Hepatocyte (in vitro differentiated cells): ENCODE measurements around the gene ASB8.

Experiments
- CTCF ChIP-seq: fragments of 200-600 bp; sonication (generic); IDR thresholded peaks from 2 replicates; pipeline ENCODE4 v1.5.1; 2016; ENCODE audit warnings: antibody characterized with exemption, mild to moderate bottlenecking; ENCODE audit not compliant: poor library complexity
- EZH2 ChIP-seq: fragments of 200-600 bp; sonication (generic); IDR thresholded peaks from 2 replicates; pipeline ENCODE4 v1.6.1; 2016; ENCODE audit warnings: antibody characterized with exemption, mild to moderate bottlenecking, borderline replicate concordance
- EZH2phosphoT487 ChIP-seq: fragments of 200-600 bp; sonication (generic); IDR thresholded peaks from one replicate; pipeline ENCODE4 v1.6.1; 2018; ENCODE audit warnings: antibody characterized with exemption, mild to moderate bottlenecking, low read depth, moderate library complexity; ENCODE audit not compliant: unreplicated experiment, severe bottlenecking

- TF ChIP-seq CTCF (no peak), EZH2 (no peak), EZH2phosphoT487 (no peak)
Observed at GRCh38 chr12:48131517-48131916, 25.8 kb downstream of the ASB8 start.
